ENCODE measurements around the gene PCDHB1. TPM values are rescaled to one million over a fixed set of nuclear protein-coding genes. Genes with fewer than 3 reads are reported as not detected.
"Not testable (repeated sequence)": the region's sequence is repeated elsewhere in the genome, so short reads cannot be mapped to it uniquely, and the experiment has no call there.

PCDHB1 gene
- total RNA-seq, 1 experiment from 2014 or later, result 0.06 TPM

DNA sequence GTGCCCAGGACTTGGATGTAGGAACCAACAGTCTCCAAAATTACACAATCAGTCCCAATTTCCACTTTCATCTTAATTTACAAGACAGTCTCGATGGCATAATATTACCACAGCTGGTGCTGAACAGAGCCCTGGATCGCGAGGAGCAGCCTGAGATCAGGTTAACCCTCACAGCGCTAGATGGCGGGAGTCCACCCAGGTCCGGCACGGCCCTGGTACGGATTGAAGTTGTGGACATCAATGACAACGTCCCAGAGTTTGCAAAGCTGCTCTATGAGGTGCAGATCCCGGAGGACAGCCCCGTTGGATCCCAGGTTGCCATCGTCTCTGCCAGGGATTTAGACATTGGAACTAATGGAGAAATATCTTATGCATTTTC, 44.1 kb downstream of the PCDHB1 start:
- intact Hi-C loops (cut with micrococcal nuclease; ENCODE audit: unreplicated experiment), result no loop called here
- Histone ChIP-seq H3K27me3 (replicated peaks; ENCODE audit: insufficient read depth, low read depth, low read length, poor library complexity) (no peaks in the 10 kb centered on the region), H3K4me3 (ENCODE audit: low read depth, low read length, poor library complexity, severe bottlenecking) (peak overlapping the region; percentile 73), H3K9me3 (ENCODE audit: low read depth, low read length, poor library complexity, severe bottlenecking) (peaks cover 36% of the 10 kb centered on the region), H3K27ac (ENCODE audit: low read depth, low read length, poor library complexity, severe bottlenecking) (peak overlapping the region; percentile 85), H3K4me1 (ENCODE audit: insufficient read depth, low read length, poor library complexity, severe bottlenecking) (peaks cover 4% of the 10 kb centered on the region), H3K36me3 (ENCODE audit: insufficient read depth, low read length, poor library complexity, severe bottlenecking) (peaks cover 9% of the 10 kb centered on the region)
- DNase-seq (ENCODE audit: low spot score), result no peak
- ChIA-PET CTCF (interaction anchor here (0.6 to 1.5 kb wide), 9 partner anchors 11 to 488 kb away, joined by 3 to 12 read pairs (median 5); partner anchors contain the start of genes PCDHB1, PCDHB14 and PCDHB5), POLR2A (ENCODE audit: low non-redundant PET) (interaction anchor here (1.2 kb wide), 1 partner anchor 469 kb away, joined by 4 read pairs; no protein-coding TSS in a partner anchor)
- no TSS peak for BruUV-seq (replicated peaks)
- no peak for TF ChIP-seq CTCF (conservative IDR thresholded peaks at IDR 0.05; ENCODE audit: low read depth, low read length)

- BruUV-seq (replicated peaks); intact Hi-C loops (cut with micrococcal nuclease; ENCODE audit: unreplicated experiment); H3K36me3 ChIP-seq (ENCODE audit: insufficient read depth, low read length, poor library complexity, severe bottlenecking); CTCF ChIA-PET; H3K4me3 ChIP-seq (ENCODE audit: low read depth, low read length, poor library complexity, severe bottlenecking); H3K4me1 ChIP-seq (ENCODE audit: insufficient read depth, low read length, poor library complexity, severe bottlenecking); DNase-seq (ENCODE audit: low spot score); H3K27ac ChIP-seq (ENCODE audit: low read depth, low read length, poor library complexity, severe bottlenecking); H3K27me3 ChIP-seq (replicated peaks; ENCODE audit: insufficient read depth, low read depth, low read length, poor library complexity); POLR2A ChIA-PET (ENCODE audit: low non-redundant PET): not testable (repeated sequence)
- peaks cover 40% of the 10 kb centered on the region for H3K9me3 ChIP-seq (ENCODE audit: low read depth, low read length, poor library complexity, severe bottlenecking)
Observed at GRCh38 chr5:141096181-141096580, 45.0 kb downstream of the PCDHB1 start.

GRCh38 chr5:141096586-141096985, 45.4 kb downstream of the PCDHB1 start:
- POLR2A ChIA-PET (ENCODE audit: low non-redundant PET); CTCF ChIA-PET; BruUV-seq (replicated peaks); intact Hi-C loops (cut with micrococcal nuclease; ENCODE audit: unreplicated experiment); H3K4me3 ChIP-seq (ENCODE audit: low read depth, low read length, poor library complexity, severe bottlenecking); DNase-seq (ENCODE audit: low spot score); H3K27ac ChIP-seq (ENCODE audit: low read depth, low read length, poor library complexity, severe bottlenecking); H3K4me1 ChIP-seq (ENCODE audit: insufficient read depth, low read length, poor library complexity, severe bottlenecking); H3K27me3 ChIP-seq (replicated peaks; ENCODE audit: insufficient read depth, low read depth, low read length, poor library complexity): not testable (repeated sequence)
- Histone ChIP-seq H3K36me3 (ENCODE audit: insufficient read depth, low read length, poor library complexity, severe bottlenecking) (peaks cover 11% of the 10 kb centered on the region), H3K9me3 (ENCODE audit: low read depth, low read length, poor library complexity, severe bottlenecking) (peaks cover 44% of the 10 kb centered on the region)

GRCh38 chr5:141100243-141100805, 49.1 kb downstream of the PCDHB1 start, which contains the start of gene PCDHB3:
TSS of gene PCDHB3 (plus strand) at chr5:141100473. CDS start at chr5:141100650, 177 bp downstream.
- CTCF ChIA-PET, result no interaction called here
- H3K9me3 ChIP-seq (ENCODE audit: low read depth, low read length, poor library complexity, severe bottlenecking), result peaks cover 36% of the 10 kb centered on the region
- TF ChIP-seq CTCF (conservative IDR thresholded peaks at IDR 0.05; ENCODE audit: low read depth, low read length) (peak; percentile 50), EZH2 (IDR thresholded peaks at IDR 0.05; ENCODE audit: borderline replicate concordance, low read depth, low read length, poor library complexity, severe bottlenecking) (no peak)
- POLR2A ChIA-PET (ENCODE audit: low non-redundant PET), result no interaction called here
- H3K27me3 ChIP-seq (replicated peaks; ENCODE audit: insufficient read depth, low read depth, low read length, poor library complexity), result no peaks in the 10 kb centered on the region
- H3K4me3 ChIP-seq (ENCODE audit: low read depth, low read length, poor library complexity, severe bottlenecking), result no peak within 1 kb of the TSS
- intact Hi-C loops (cut with micrococcal nuclease; ENCODE audit: unreplicated experiment), result no loop called here
- peak; percentile 36 for DNase-seq (ENCODE audit: low spot score)
- no peak within 1 kb of the TSS for H3K27ac ChIP-seq (ENCODE audit: low read depth, low read length, poor library complexity, severe bottlenecking)
- H3K36me3 ChIP-seq (ENCODE audit: insufficient read depth, low read length, poor library complexity, severe bottlenecking), result peaks cover 13% of the 10 kb centered on the region
- H3K4me1 ChIP-seq (ENCODE audit: insufficient read depth, low read length, poor library complexity, severe bottlenecking), result no peaks in the 10 kb centered on the region
- BruUV-seq (replicated peaks), result no TSS peak

Measured in A673 (cell line).